HG03575 (cell line): ENCODE data around the gene PTGDR2.
"Not testable (repeated sequence)": the region's sequence is repeated elsewhere in the genome, so short reads cannot be mapped to it uniquely, and the experiment has no call there.

Source experiments
- ATAC-seq: cut with Tn5 transposase; IDR thresholded peaks from one replicate; pipeline ENCODE4 v1.9.1; 2021; ENCODE audit not compliant: unreplicated experiment, insufficient number of reproducible peaks, low FRiP score; ENCODE audit errors: extremely low read depth

PTGDR2 gene

DNA sequence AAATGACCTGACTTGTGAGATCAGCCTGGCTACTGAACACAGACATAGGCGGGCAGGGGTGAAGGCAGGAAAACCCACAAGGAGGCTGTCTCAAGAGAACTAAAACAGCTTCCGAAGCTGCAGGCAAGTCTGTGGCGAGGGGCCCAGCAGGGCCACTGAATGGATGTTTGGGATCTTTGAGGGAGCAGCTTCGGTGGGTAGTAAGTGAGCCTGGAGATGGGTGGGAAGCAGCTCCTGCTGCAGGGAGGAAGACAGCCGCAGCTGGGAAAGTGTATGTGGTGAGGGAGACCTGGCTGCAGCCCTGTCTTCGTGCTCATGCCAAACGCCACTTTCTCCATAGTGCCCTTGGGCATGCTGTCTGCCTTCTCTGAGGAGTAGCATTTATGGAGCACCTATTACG is 10.4 kb downstream of the PTGDR2 start:
- ATAC-seq, result no peak

DNA sequence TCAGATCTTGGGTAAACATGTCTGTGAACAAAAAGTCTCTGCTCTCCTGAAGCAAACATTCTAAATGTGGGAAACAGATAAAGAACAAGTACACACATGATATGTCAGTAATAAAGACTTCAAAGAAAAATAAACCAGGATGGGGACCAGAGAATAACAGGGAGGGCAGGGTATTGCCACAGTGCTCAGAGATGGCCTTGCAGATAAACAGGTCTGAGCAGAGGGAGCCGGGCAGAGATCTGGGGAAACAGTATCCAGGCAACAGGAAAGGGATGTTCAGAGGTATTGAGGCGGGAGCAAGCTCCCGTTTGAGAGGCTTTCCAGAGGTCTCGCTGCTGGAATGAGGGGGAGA is 10.9 kb downstream of the PTGDR2 start:
- no peak for ATAC-seq

DNA sequence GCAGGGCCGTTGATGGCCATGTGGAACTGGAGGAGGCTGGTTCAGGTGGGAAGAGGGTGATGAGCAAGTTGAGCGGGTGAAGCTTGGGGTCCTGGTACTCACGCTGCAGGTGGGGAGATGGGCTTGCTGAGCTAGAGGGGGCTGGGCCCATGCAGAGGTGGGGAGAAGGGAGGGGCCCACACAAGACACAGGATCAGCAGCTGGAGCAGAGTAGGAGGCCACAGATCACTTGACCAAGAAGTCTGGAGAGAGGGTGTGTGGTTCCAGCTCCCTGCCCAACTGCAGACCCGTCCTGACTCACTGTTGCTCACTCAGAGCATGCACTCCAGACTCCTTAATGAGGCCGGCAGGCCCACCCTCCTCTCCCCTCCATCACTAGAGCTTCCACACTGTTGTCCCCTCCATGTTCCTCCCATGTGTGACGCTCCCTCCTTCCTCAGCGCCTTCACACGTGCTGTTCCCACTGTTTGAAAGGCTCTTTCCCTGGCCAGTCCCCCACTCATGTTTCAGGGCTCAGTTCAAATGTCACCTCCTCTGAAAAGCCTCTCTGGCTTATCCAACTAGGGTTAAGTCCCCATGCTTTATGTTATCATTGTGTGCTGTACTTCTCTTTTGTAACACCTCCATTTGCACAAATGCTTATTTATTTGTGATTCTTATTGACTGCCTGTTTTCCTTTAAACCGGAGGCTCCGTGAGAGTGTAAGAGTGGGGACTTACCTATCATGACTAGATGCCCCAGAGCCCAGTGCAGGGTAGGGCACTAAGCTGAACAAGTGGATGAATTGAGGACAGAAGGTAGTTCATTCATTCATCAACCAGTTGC is 11.5 kb downstream of the PTGDR2 start:
- ATAC-seq, result no peak

DNA sequence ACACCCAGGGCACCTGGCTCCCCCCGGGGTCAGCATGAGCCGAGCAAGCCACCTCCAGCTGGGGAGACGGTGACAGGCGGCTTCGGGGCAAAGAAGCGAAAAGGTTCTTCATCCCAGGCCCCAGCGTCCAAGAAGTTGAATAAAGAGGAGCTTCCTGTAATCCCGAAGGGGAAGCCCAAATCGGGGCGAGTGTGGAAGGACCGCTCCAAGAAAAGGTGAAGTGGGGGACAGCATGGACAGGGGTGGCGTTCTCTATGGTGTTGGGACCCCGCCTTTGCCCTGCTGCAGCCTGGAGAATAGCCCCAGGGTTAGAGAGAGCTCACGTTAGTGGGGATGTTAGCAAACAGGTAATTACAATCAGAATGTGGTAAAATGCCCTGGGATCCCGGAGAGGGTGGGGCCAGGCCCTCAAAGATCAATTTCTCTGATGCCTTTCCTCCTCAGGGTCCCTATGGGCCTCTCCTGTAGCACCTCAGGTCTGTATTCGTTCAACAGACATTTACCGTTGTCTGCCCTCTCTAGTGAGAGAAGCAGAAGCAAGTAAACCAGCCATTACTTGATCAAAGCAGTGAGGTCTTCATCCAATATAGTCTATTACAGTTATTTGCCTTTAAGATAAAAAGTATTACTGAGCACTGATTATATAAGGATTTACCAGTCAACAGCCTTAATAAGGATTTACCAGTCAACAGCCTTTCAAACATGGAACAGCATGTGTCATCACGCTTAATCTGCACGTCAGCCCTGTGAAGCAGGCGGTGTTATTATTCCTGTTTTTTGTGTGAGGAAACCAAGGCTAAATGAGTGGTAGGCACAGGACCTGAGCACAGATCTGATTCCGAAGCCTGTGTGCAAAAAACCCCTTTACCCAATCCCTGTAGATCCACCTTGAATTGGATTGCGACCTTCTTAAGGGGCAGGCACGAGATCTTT is 12.8 kb downstream of the PTGDR2 start:
- no peak for ATAC-seq

GRCh38 chr11:60841797-60842667 is 13.7 kb downstream of the PTGDR2 start, which contains the start of gene CCDC86:
TSS of gene CCDC86 (plus strand) at chr11:60842113. CDS start at chr11:60842125, 12 bp downstream.
- no peak for ATAC-seq

- no peak for ATAC-seq
These were observed 15.0 kb downstream of the PTGDR2 start for GRCh38 chr11:60840470-60841430.

GRCh38 chr11:60838132-60838531 is 17.6 kb downstream of the PTGDR2 start:
- no peak for ATAC-seq

- no peak for ATAC-seq
These were observed 18.8 kb downstream of the PTGDR2 start for GRCh38 chr11:60836866-60837515.

DNA sequence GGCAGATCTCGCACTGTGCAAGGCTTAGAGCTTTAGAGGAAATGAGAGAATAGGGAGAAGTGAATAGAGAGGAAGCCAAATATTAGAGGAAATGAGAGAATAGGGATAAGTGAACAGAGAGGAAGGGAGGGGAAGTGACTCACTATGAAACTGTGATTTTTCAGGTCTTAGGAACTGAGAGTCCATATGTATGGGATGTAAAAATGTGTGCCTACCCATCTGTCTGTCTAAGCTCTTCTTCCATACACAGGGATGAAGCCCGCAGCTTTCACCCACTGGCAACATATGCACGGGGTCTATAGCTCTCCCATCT is 20.3 kb downstream of the PTGDR2 start:
- no peak for ATAC-seq

- no peak for ATAC-seq
These were observed 20.8 kb downstream of the PTGDR2 start for GRCh38 chr11:60834742-60835533.

DNA sequence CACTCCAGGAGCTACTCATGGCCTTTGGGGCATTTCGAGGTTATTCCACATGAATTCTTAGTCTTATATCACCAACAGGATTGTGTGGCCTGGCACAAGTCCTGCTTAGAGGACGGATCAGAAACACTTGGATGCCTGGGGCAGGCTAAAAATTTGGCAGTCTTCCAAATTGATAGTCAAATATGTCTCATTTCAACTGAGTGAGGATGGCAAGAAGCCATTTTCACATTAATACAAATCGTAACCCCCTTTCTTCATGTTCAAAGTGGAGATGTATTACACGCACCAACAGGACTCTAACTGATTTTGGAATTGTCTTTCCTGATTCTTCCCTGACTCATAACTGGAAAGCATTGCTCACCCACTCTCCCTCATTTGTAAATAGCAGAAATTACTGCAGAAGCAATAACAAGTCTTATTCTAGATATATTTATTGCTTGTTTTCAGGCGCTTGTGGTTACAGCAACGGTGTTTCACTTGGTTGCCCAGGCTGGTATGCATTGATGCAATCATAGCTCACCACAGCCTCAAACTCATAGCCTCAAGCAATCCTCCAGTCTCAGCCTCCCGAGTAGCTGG is 24.2 kb downstream of the PTGDR2 start:
- ATAC-seq, result no peak

GRCh38 chr11:60831143-60831500 is 24.6 kb downstream of the PTGDR2 start:
- ATAC-seq, result no peak

DNA sequence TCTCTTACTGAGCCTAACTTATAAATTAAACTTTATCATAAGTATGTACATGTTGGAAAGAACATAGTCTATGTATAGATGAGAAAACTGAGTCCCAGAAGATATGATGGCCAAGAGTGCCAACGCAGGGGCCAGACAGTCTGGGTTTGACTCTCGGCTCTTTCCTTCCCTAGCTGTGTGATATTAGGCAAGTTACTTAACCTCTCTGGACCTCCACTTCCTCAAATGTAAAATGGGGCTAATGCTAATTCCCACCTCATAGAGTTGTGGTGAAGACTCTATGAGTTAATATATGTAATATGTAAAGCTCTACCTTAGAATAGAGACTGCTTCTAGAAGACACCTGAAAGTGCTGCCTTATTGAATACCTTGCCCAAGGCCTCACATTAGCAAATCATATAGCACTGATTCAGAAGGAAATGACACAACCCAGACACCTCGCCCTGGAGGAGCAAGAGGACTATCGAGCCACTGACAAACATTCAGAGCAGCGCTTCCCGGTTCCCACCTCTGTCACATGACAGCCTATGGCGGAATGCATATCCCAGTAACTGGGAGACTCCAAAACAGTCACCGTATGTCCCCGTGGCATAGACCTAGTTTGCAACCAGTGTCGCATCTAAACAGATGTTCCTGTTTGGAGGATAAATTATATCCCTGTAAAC is 25.1 kb downstream of the PTGDR2 start:
- ATAC-seq, result no peak

DNA sequence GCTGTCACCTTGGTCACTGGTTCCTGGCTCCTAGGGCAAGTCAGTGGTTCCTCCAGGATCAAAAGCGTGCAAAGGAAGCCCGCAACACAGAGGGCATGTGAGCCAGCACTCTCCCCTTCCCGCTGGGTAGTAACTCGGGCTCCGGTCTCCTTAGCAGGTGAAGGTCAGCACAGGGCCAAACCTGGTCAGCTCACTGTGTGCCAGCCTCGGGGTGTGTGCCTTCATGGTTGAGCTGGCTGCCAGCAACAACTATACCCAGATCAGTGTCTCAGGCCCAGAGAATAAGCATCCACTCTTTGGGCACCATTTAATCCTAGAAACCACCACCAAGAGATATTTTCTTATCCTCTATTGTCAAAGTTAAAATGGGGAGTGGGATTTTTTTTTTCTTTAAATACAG is 30.0 kb downstream of the PTGDR2 start:
- ATAC-seq, result no peak

DNA sequence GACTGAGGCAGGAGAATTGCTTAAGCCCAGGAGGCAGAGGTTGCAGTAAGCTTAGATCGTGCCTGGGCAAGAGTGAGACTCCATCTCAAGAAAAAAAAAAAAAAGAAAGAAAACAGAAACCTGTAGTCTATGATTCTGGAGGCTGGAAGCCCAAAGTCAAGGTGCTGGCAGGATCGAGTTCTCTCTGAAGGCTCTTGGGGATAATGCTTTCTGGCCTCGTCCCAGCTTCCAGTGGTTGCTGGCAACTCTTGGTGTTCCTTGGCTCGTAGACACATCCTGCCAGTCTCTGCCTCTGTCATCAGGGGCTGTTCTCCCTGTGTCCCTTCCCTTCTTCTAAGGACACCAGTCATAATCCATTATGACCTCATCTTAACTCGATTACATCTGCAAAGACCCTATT is 30.6 kb downstream of the PTGDR2 start:
- ATAC-seq, result no peak

- ATAC-seq, result not testable (repeated sequence)
These were observed 31.9 kb downstream of the PTGDR2 start for GRCh38 chr11:60823745-60824306.
